GM18520 (cell line): ENCODE measurements around the gene TLL2.

ENCODE experiments used
- ATAC-seq: cut with Tn5 transposase; IDR thresholded peaks from one replicate; pipeline ENCODE4 v1.9.1; 2021; ENCODE audit not compliant: unreplicated experiment

The TLL2 gene

GRCh38 chr10:96468845-96469244 lies 44.9 kb downstream of the TLL2 start:
- no peak for ATAC-seq

- no peak for ATAC-seq
These were observed 48.1 kb downstream of the TLL2 start for GRCh38 chr10:96465599-96465998.

GRCh38 chr10:96463562-96463961 lies 50.2 kb downstream of the TLL2 start:
- no peak for ATAC-seq

GRCh38 chr10:96462606-96463151 lies 51.0 kb downstream of the TLL2 start:
- no peak for ATAC-seq

GRCh38 chr10:96460316-96460715 lies 53.4 kb downstream of the TLL2 start:
- no peak for ATAC-seq

GRCh38 chr10:96457341-96457740 lies 56.4 kb downstream of the TLL2 start:
- ATAC-seq = no peak

GRCh38 chr10:96456296-96456840 lies 57.4 kb downstream of the TLL2 start:
- ATAC-seq = no peak

- ATAC-seq = no peak
These were observed 59.7 kb downstream of the TLL2 start for GRCh38 chr10:96453856-96454583.

- no peak for ATAC-seq
These were observed 61.1 kb downstream of the TLL2 start for GRCh38 chr10:96452494-96453153.

- ATAC-seq = no peak
These were observed 63.1 kb downstream of the TLL2 start for GRCh38 chr10:96450529-96451207.

- ATAC-seq = no peak
These were observed 65.2 kb downstream of the TLL2 start for GRCh38 chr10:96448558-96448957.

- peak; percentile 29 for ATAC-seq
These were observed 65.7 kb downstream of the TLL2 start for GRCh38 chr10:96448021-96448457.

GRCh38 chr10:96446966-96447596 lies 66.6 kb downstream of the TLL2 start:
- ATAC-seq = no peak

- ATAC-seq = no peak
These were observed 71.6 kb downstream of the TLL2 start for GRCh38 chr10:96441987-96442643.

- ATAC-seq = no peak
These were observed 72.3 kb downstream of the TLL2 start for GRCh38 chr10:96441322-96441885.

- no peak for ATAC-seq
These were observed 73.1 kb downstream of the TLL2 start for GRCh38 chr10:96440361-96441292.

GRCh38 chr10:96439725-96440124 lies 74.0 kb downstream of the TLL2 start:
- ATAC-seq = no peak

- ATAC-seq = no peak
These were observed 77.7 kb downstream of the TLL2 start for GRCh38 chr10:96436035-96436434.
